GM10847 (cell line): Measurements from ENCODE around the gene FHIT.

Source experiments
- POLR2A ChIP-seq: IDR thresholded peaks from 2 replicates; pipeline ENCODE4 v1.6.1; 2011; ENCODE audit not compliant: insufficient read length; ENCODE audit errors: extremely low read depth

Gene FHIT

DNA sequence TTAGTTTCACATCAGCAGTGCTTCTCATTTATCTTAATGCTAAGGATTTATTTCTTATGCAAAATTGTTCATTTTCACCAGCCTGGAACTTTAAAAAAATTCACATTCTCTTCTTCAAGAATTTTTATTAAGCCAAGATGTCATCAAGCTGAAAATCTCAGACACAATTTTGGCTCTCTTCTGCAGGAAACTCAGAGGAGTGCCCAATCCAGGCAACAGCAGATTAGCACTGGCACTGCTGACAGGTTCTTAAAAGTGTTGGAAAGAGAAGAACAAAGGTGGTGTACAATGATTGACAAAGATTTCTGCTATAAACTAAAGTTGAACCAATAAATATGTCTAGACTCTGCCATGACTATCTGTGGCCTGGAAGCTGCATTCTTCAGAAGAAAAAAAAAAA lies 479.5 kb downstream of the FHIT start:
- TF ChIP-seq POLR2A, result no peak

GRCh38 chr3:60770532-60770931 lies 480.7 kb downstream of the FHIT start:
- TF ChIP-seq POLR2A, result no peak

- TF ChIP-seq POLR2A, result no peak
Observed at GRCh38 chr3:60767536-60767935, 483.7 kb downstream of the FHIT start.

DNA sequence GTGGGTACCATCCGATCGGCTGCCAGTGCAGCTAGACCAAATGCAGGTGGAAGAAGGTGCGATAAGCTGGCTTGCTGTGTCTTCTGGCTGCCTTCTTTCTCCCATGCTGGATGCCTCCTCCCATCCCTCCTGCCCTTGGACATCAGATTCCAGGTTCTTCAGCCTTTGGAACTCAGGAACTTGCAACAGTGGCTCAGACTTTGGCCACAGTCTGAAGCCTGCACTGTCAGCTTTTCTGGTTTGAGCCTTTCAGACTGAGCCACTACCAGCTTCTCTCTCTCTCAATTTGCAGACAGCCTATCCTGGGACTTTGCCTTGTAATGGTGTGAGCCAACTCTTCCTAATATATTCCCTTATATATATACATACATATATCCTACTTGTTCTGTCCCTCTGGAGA lies 485.5 kb downstream of the FHIT start:
- TF ChIP-seq POLR2A, result no peak

DNA sequence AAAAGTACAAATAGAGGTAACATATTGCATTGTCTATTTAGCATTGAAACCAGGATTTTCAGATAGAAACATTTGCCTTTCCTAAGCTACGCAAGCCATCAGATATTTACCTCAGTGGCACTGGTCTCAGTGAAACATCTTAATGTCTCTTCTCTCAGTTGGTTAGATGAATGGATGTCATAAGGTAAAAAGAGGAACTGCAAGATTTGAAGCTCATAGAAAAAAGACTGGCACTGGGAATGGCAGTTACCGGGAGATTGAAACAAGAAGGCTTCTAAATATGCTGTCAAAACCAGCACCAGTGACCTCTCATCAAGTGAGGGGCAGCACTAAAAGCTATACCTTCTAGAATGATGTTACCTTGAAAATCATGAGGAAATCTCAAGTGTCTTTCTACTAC lies 486.4 kb downstream of the FHIT start:
- no peak for TF ChIP-seq POLR2A

GRCh38 chr3:60760145-60760544 lies 491.1 kb downstream of the FHIT start:
- TF ChIP-seq POLR2A, result no peak

GRCh38 chr3:60759439-60759838 lies 491.8 kb downstream of the FHIT start:
- no peak for TF ChIP-seq POLR2A

GRCh38 chr3:60758831-60759230 lies 492.4 kb downstream of the FHIT start:
- TF ChIP-seq POLR2A, result no peak

GRCh38 chr3:60758171-60758570 lies 493.1 kb downstream of the FHIT start:
- TF ChIP-seq POLR2A, result no peak

GRCh38 chr3:60757724-60758123 lies 493.5 kb downstream of the FHIT start:
- no peak for TF ChIP-seq POLR2A

- no peak for TF ChIP-seq POLR2A
Observed at GRCh38 chr3:60756241-60757030, 494.8 kb downstream of the FHIT start.

DNA sequence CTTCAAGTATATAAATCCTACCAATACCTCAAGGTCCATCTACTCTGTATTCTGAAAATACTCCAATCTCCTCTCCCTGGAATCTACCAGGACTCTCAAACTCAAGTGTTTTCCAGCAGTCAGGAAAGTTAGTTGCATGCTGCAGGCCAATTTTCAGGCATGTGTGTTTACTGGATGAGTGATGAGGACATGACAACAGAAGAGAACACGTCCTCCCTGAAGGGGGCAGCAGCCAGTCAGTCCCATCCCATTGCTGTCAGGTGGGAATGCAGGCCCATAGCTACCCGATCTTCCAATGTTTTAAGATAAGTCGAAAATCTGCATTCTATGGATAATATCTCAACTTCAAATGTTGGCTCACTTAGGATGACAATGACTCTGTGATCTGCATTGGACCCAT lies 496.2 kb downstream of the FHIT start:
- no peak for TF ChIP-seq POLR2A

GRCh38 chr3:60754617-60755016 lies 496.6 kb downstream of the FHIT start:
- TF ChIP-seq POLR2A, result no peak

- no peak for TF ChIP-seq POLR2A
Observed at GRCh38 chr3:60752809-60753208, 498.4 kb downstream of the FHIT start.

- no peak for TF ChIP-seq POLR2A
Observed at GRCh38 chr3:60746695-60747416, 504.4 kb downstream of the FHIT start.

GRCh38 chr3:60746043-60746638 lies 505.1 kb downstream of the FHIT start:
- no peak for TF ChIP-seq POLR2A
